Neural cell (in vitro differentiated cells): ENCODE results near the gene TMEM167A. TPM values are rescaled to one million over a fixed set of nuclear protein-coding genes. Genes with fewer than 3 reads are reported as not detected.
A peak's percentile ranks its signal among the peaks of the same experiment; 100 is the strongest.

ENCODE experiments used
- H2AFZ ChIP-seq: fragments of 200-600, 300-800 bp; sonication (generic), shearing (Covaris generic); 2 replicates; pipeline ENCODE4 v1.6.0; 2014; ENCODE audit warnings: low read depth, mild to moderate bottlenecking, antibody characterized with exemption, low read length, moderate library complexity
- H3F3A ChIP-seq: fragments of 200-600 bp; shearing (Covaris generic); 2 replicates; pipeline ENCODE4 v1.6.1; 2016; ENCODE audit warnings: mild to moderate bottlenecking, moderate library complexity, mixed read lengths, antibody characterized with exemption, low read length; ENCODE audit not compliant: insufficient read depth, poor library complexity, severe bottlenecking
- H3K27ac ChIP-seq: fragments of 200-600, 300-800 bp; sonication (generic), shearing (Covaris generic); 2 replicates; pipeline ENCODE4 v1.5.1; 2014; ENCODE audit warnings: mild to moderate bottlenecking, low read length, moderate library complexity
- H3K27me3 ChIP-seq: fragments of 300-800, 200-600 bp; sonication (generic), shearing (Covaris generic); 2 replicates; pipeline ENCODE4 v1.6.0; 2014; ENCODE audit warnings: mild to moderate bottlenecking, low read depth, low read length, moderate library complexity; ENCODE audit not compliant: insufficient read depth
- H3K36me3 ChIP-seq: fragments of 300-800, 200-600 bp; sonication (generic), shearing (Covaris generic); 2 replicates; pipeline ENCODE4 v1.5.1; 2014; ENCODE audit warnings: mild to moderate bottlenecking, antibody characterized with exemption, low read length, moderate library complexity; ENCODE audit not compliant: insufficient read depth
- H3K4me2 ChIP-seq: fragments of 300-800, 200-600 bp; sonication (generic), shearing (Covaris generic); 2 replicates; pipeline ENCODE4 v1.6.0; 2014; ENCODE audit warnings: mild to moderate bottlenecking, low read length
- H3K4me3 ChIP-seq: fragments of 300-800, 200-600 bp; sonication (generic), shearing (Covaris generic); 2 replicates; pipeline ENCODE4 v1.5.1; 2014; ENCODE audit warnings: mild to moderate bottlenecking, low read length, moderate library complexity
- H3K79me2 ChIP-seq: fragments of 200-600 bp; shearing (Covaris generic); replicated peaks from 2 replicates; pipeline ENCODE4 v1.6.0; 2014; ENCODE audit warnings: mild to moderate bottlenecking, low read length, moderate library complexity; ENCODE audit not compliant: insufficient read depth
- H3K9ac ChIP-seq: fragments of 300-800, 200-600 bp; sonication (generic), shearing (Covaris generic); 2 replicates; pipeline ENCODE4 v1.6.1; 2016; ENCODE audit warnings: mild to moderate bottlenecking, low read length, mixed read lengths
- H3K9me2 ChIP-seq: fragments of 200-600 bp; shearing (Covaris generic); 2 replicates; pipeline ENCODE4 v1.6.1; 2016; ENCODE audit warnings: mild to moderate bottlenecking, low read length, mixed read lengths; ENCODE audit not compliant: insufficient read depth
- H3K9me3 ChIP-seq: fragments of 200-600, 300-800 bp; sonication (generic), shearing (Covaris generic); 2 replicates; pipeline ENCODE4 v1.6.1; 2016; ENCODE audit warnings: mild to moderate bottlenecking, mixed run types, low read length, moderate library complexity, mixed read lengths
- H4K20me1 ChIP-seq: fragments of 200-600 bp; shearing (Covaris generic); 2 replicates; pipeline ENCODE4 v1.6.1; 2016; ENCODE audit warnings: mild to moderate bottlenecking, mixed run types; ENCODE audit not compliant: insufficient read depth
- EP300 ChIP-seq: fragments of 450-650 bp; conservative IDR thresholded peaks from 2 replicates; pipeline ENCODE4 v1.6.1; 2014; ENCODE audit warnings: antibody characterized with exemption, mild to moderate bottlenecking, moderate library complexity; ENCODE audit not compliant: poor library complexity, severe bottlenecking
- EZH2 ChIP-seq: fragments of 200-600, 300-800 bp; shearing (Covaris generic), sonication (generic); IDR thresholded peaks from 2 replicates; pipeline ENCODE4 v1.6.1; 2014; ENCODE audit warnings: antibody characterized with exemption, low read length, borderline replicate concordance, mild to moderate bottlenecking; ENCODE audit not compliant: insufficient read depth, poor library complexity, severe bottlenecking
- MXI1 ChIP-seq: fragments of 450-650 bp; conservative IDR thresholded peaks from 2 replicates; pipeline ENCODE4 v1.6.1; 2014; ENCODE audit warnings: antibody characterized with exemption, mild to moderate bottlenecking; ENCODE audit not compliant: poor library complexity, severe bottlenecking
- POLR2AphosphoS5 ChIP-seq: IDR thresholded peaks from 2 replicates; pipeline ENCODE4 v1.6.1; 2012
- RAD21 ChIP-seq: fragments of 450-650 bp; conservative IDR thresholded peaks from 2 replicates; pipeline ENCODE4 v1.6.1; 2014; ENCODE audit warnings: antibody characterized with exemption, mild to moderate bottlenecking, moderate library complexity
- REST ChIP-seq: IDR thresholded peaks from 2 replicates; pipeline ENCODE4 v1.6.1; 2012; ENCODE audit warnings: borderline replicate concordance
- SMC3 ChIP-seq: fragments of 450-650 bp; conservative IDR thresholded peaks from 2 replicates; pipeline ENCODE4 v1.6.1; 2014; ENCODE audit warnings: antibody characterized with exemption, mild to moderate bottlenecking, moderate library complexity; ENCODE audit not compliant: poor library complexity
- TAF1 ChIP-seq: IDR thresholded peaks from 2 replicates; pipeline ENCODE4 v1.6.1; 2012; ENCODE audit warnings: low read depth
- polyA plus RNA-seq: library from polyadenylated mRNA; depleted of rRNA; stranded (reverse); fragments of >200 nt; gene quantifications from 2 replicates; pipeline ENCODE4 v1.2.3, GENCODE V29; 2014
- TF ChIP-seq, protein P1 (sequence below): fragments of 450-650 bp; IDR thresholded peaks from 2 replicates; pipeline ENCODE4 v1.5.1; 2014; ENCODE audit warnings: antibody characterized with exemption, mild to moderate bottlenecking, moderate library complexity; ENCODE audit not compliant: poor library complexity, severe bottlenecking

TMEM167A gene
- polyA plus RNA-seq, 1 donor from 2014 or later = 436 TPM

DNA sequence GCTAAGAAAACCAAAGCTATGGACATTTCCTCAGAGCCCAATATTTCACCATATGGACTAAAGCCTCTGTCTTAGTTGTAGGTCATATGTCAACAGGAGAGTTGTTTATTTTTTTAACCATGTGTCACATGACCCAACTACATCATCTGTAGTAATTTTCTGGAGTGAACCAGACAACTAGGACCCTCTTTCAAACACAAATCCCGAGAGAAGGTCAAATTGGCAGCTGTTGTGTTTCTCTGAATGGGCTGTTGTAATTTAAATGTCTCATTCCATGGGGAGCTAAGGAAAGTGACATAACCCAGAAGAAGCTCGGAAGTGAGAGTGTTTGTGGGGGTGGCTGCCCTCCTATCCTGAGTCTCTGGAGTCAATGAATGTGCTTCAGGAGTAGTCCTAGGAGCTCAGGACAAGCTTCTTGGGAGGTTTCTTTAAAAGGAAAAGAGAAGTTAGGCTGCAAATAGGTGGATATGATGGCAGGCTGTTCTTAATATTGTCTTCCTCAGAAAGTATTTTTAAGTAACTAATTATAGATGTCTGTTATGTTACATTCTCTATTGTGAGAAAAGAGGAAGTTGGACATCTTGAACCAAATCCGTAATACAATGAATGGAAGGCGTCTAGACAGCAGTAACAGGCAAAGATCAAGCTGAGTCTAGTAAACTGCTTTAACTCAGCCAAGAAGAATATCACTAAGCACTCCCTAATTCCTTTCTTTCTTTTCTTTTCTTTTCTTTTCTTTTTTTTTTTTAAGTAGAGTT lies 50.1 kb downstream of the TMEM167A start:
- Histone ChIP-seq H3K4me2 (no peak overlapping the region), H3K4me3 (no peak overlapping the region), H3K27ac (peak overlapping the region; percentile 5)

GRCh38 chr5:83026516-83026915 lies 50.7 kb downstream of the TMEM167A start:
- H3F3A ChIP-seq = no peaks in the 10 kb centered on the region
- H3K79me2 ChIP-seq = no peaks in the 10 kb centered on the region
- H3K9me3 ChIP-seq = no peaks in the 10 kb centered on the region
- TF ChIP-seq TAF1 = no peak
- TF ChIP-seq REST = no peak
- TF ChIP-seq MXI1 = no peak
- TF ChIP-seq EP300 = no peak
- no peak for TF ChIP-seq EZH2
- no peak for TF ChIP-seq RAD21
- TF ChIP-seq, protein P1, sequence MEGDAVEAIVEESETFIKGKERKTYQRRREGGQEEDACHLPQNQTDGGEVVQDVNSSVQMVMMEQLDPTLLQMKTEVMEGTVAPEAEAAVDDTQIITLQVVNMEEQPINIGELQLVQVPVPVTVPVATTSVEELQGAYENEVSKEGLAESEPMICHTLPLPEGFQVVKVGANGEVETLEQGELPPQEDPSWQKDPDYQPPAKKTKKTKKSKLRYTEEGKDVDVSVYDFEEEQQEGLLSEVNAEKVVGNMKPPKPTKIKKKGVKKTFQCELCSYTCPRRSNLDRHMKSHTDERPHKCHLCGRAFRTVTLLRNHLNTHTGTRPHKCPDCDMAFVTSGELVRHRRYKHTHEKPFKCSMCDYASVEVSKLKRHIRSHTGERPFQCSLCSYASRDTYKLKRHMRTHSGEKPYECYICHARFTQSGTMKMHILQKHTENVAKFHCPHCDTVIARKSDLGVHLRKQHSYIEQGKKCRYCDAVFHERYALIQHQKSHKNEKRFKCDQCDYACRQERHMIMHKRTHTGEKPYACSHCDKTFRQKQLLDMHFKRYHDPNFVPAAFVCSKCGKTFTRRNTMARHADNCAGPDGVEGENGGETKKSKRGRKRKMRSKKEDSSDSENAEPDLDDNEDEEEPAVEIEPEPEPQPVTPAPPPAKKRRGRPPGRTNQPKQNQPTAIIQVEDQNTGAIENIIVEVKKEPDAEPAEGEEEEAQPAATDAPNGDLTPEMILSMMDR = no peak
- no peak for TF ChIP-seq POLR2AphosphoS5
- no peak for TF ChIP-seq SMC3
- H2AFZ ChIP-seq = no peak overlapping the region
- H3K4me2 ChIP-seq = no peak overlapping the region
- H3K4me3 ChIP-seq = no peak overlapping the region
- H3K36me3 ChIP-seq = no peaks in the 10 kb centered on the region
- no peak overlapping the region for H3K27ac ChIP-seq
- H3K9ac ChIP-seq = no peak overlapping the region
- no peaks in the 10 kb centered on the region for H3K9me2 ChIP-seq
- H3K27me3 ChIP-seq = no peaks in the 10 kb centered on the region
- H4K20me1 ChIP-seq = no peaks in the 10 kb centered on the region

More for the DNA sequence above, 50.1 kb downstream of the TMEM167A start:
- H3K79me2 ChIP-seq = peaks cover 3% of the 10 kb centered on the region
- H3K9me3 ChIP-seq = no peaks in the 10 kb centered on the region
- H3K9ac ChIP-seq = no peak overlapping the region
- H3F3A ChIP-seq = no peaks in the 10 kb centered on the region
- H3K9me2 ChIP-seq = no peaks in the 10 kb centered on the region
- TF ChIP-seq TAF1 (no peak), MXI1 (no peak)
- no peaks in the 10 kb centered on the region for H4K20me1 ChIP-seq
- no peaks in the 10 kb centered on the region for H3K36me3 ChIP-seq
- no peak overlapping the region for H2AFZ ChIP-seq
- H3K27me3 ChIP-seq = no peaks in the 10 kb centered on the region
